ENCODE measurements around the gene PHETA2.
"Not testable (repeated sequence)": the region's sequence is repeated elsewhere in the genome, so short reads cannot be mapped to it uniquely, and the experiment has no call there.

Gene PHETA2

GRCh38 chr22:42101199-42101598 is 27.2 kb downstream of the PHETA2 start:
- in situ Hi-C loops (cut with HindIII; ENCODE audit: low sequenced_read_pairs), result no loop called here
- TF ChIP-seq, protein P1, sequence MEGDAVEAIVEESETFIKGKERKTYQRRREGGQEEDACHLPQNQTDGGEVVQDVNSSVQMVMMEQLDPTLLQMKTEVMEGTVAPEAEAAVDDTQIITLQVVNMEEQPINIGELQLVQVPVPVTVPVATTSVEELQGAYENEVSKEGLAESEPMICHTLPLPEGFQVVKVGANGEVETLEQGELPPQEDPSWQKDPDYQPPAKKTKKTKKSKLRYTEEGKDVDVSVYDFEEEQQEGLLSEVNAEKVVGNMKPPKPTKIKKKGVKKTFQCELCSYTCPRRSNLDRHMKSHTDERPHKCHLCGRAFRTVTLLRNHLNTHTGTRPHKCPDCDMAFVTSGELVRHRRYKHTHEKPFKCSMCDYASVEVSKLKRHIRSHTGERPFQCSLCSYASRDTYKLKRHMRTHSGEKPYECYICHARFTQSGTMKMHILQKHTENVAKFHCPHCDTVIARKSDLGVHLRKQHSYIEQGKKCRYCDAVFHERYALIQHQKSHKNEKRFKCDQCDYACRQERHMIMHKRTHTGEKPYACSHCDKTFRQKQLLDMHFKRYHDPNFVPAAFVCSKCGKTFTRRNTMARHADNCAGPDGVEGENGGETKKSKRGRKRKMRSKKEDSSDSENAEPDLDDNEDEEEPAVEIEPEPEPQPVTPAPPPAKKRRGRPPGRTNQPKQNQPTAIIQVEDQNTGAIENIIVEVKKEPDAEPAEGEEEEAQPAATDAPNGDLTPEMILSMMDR (IDR thresholded peaks at IDR 0.05; ENCODE audit: low read depth, low read length, missing control alignments), result no peak
- no peak overlapping the region for H3K4me3 ChIP-seq (ENCODE audit: low read depth, low read length)
- no peak for DNase-seq (ENCODE audit: low read depth)

DNA sequence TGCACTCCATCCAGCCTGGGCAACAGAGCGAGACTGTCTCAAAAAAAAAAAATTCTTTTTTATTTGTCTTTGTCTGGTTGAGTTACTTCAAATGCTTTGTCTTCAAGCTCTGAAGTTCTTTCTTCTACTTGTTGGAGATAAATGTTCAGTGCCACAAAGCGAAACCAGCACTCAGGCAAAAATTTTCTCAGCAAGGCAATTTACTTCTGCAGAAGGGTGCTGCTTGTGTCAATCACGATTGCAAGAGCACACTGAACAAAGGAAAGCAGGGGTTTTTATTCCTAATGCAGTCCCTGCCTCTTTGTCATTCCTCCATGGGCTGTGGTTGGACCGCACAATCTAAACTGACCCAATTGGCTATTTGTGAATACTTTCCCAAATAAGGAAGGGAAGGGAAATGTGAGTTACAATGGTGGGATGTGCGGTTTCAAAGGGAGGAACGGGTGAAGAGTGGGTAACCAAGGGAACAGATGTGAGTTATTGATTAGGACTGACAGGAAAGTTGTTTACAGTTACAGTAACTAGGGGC is 30.3 kb downstream of the PHETA2 start:
- in situ Hi-C loops (cut with HindIII; ENCODE audit: low sequenced_read_pairs); H3K4me3 ChIP-seq (ENCODE audit: low read depth, low read length); DNase-seq (ENCODE audit: low read depth): not testable (repeated sequence)

DNA sequence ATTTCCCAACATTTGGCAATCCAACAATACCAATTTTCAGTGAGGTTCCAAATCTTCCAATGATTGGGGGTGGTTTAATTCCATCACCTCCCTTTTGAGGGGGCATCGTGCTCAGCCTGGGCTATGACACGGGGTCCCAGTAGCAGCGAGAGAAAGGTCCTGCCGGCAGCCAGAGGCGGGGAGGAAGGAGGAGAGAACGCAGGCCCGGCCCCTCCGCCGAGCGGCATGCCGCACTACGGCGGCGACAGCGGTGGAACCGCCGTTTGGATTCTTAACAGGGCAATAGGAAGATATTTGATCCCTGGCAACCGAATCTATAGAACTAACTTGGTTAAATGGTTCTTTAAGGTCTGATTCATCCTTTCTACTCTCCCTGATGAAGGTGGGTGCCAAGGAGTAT is 34.8 kb downstream of the PHETA2 start:
- TF ChIP-seq, protein P1 (IDR thresholded peaks at IDR 0.05; ENCODE audit: low read depth, low read length, missing control alignments), result no peak
- DNase-seq (ENCODE audit: low read depth), result no peak
- no peak overlapping the region for H3K4me3 ChIP-seq (ENCODE audit: low read depth, low read length)
- in situ Hi-C loops (cut with HindIII; ENCODE audit: low sequenced_read_pairs), result no loop called here

GRCh38 chr22:42111798-42112197 is 37.8 kb downstream of the PHETA2 start:
- no peak overlapping the region for H3K4me3 ChIP-seq (ENCODE audit: low read depth, low read length)
- TF ChIP-seq, protein P1 (IDR thresholded peaks at IDR 0.05; ENCODE audit: low read depth, low read length, missing control alignments), result no peak
- in situ Hi-C loops (cut with HindIII; ENCODE audit: low sequenced_read_pairs), result no loop called here
- DNase-seq (ENCODE audit: low read depth), result no peak

DNA sequence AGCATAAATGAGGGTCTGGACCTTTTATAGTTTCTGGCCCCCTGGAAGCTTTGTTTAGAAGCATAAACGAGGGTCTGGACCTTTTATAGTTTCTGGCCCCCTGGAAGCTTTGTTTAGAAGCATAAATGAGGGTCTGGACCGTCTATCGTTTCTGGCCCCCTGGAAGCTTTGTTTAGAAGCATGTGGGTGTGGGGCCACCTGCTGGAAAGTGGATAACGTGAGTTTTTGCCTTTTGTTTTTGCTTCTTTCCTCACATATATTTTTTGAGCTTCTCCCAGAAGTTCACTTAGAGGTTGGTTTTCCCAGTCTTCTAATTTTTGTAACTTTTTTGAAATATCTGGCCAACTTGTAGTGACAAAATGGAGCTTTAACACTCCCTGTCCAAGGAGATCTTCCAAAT is 38.7 kb downstream of the PHETA2 start:
- H3K4me3 ChIP-seq (ENCODE audit: low read depth, low read length); DNase-seq (ENCODE audit: low read depth); in situ Hi-C loops (cut with HindIII; ENCODE audit: low sequenced_read_pairs): not testable (repeated sequence)
- TF ChIP-seq, protein P1 (IDR thresholded peaks at IDR 0.05; ENCODE audit: low read depth, low read length, missing control alignments), result peak; percentile 18

DNA sequence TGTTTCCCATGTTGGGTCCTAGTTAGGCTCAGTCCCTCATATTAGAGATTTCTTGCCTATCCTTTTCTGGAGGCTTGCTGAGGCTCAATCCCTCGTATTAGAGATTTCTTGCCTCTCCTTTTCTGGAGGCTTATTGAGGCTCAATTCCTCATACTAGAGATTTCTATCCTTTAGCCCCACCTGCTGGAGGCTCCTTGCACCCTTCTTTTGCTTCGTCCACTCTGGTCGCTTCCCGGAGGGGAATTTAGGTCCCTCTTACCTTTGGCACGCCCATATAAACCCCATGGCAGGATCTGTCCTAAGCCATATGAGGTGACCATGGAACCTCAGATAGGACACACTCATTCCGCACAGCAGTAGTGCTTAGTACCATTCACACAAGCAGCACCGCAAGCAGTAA is 40.7 kb downstream of the PHETA2 start:
- TF ChIP-seq, protein P1 (IDR thresholded peaks at IDR 0.05; ENCODE audit: low read depth, low read length, missing control alignments), result peak; percentile 37
- in situ Hi-C loops (cut with HindIII; ENCODE audit: low sequenced_read_pairs), result no loop called here
- H3K4me3 ChIP-seq (ENCODE audit: low read depth, low read length), result no peak overlapping the region
- no peak for DNase-seq (ENCODE audit: low read depth)

- H3K4me3 ChIP-seq (ENCODE audit: low read depth, low read length); DNase-seq (ENCODE audit: low read depth); in situ Hi-C loops (cut with HindIII; ENCODE audit: low sequenced_read_pairs): not testable (repeated sequence)
Observed at GRCh38 chr22:42115420-42115830, 41.4 kb downstream of the PHETA2 start.

All from astrocyte of the cerebellum (primary cell).